Fibroblast of villous mesenchyme (primary cell): Measurements from ENCODE around the gene NKG7. TPM values are rescaled to one million over a fixed set of nuclear protein-coding genes. Genes with fewer than 3 reads are reported as not detected.

Experiments
- DNase-seq: peaks from one replicate; pipeline ENCODE4 v3.0.0-alpha.2; 2010; ENCODE audit warnings: low read depth
- H3K4me3 ChIP-seq: 2 replicates; pipeline ENCODE4 v1.5.1; 2011; ENCODE audit warnings: low read depth, mild to moderate bottlenecking, low read length
- CTCF ChIP-seq: IDR thresholded peaks from 2 replicates; pipeline ENCODE4 v1.5.1; 2012; ENCODE audit warnings: low read depth, mild to moderate bottlenecking, low read length; ENCODE audit not compliant: insufficient read depth
- total RNA-seq: library from RNA; depleted of rRNA; stranded (reverse); fragments of >200 nt; gene quantifications from 2 replicates; pipeline ENCODE4 v1.2.3, GENCODE V29; 2012

The NKG7 gene
- total RNA-seq, 1 donor, result not detected

- H3K4me3 ChIP-seq, result no peak overlapping the region
- no peak for DNase-seq
Observed at GRCh38 chr19:51386882-51387520, 14.5 kb upstream of the NKG7 start.

GRCh38 chr19:51382004-51382403 lies 9.6 kb upstream of the NKG7 start:
- no peak for DNase-seq
- no peak overlapping the region for H3K4me3 ChIP-seq
- no peak for TF ChIP-seq CTCF

More at GRCh38 chr19:51386882-51387520, 14.5 kb upstream of the NKG7 start:
- TF ChIP-seq CTCF, result no peak

GRCh38 chr19:51380379-51380778 lies 7.9 kb upstream of the NKG7 start:
- no peak for DNase-seq
- no peak for TF ChIP-seq CTCF
- no peak overlapping the region for H3K4me3 ChIP-seq

GRCh38 chr19:51377422-51377821 lies 5.0 kb upstream of the NKG7 start:
- H3K4me3 ChIP-seq, result no peak overlapping the region
- no peak for TF ChIP-seq CTCF
- no peak for DNase-seq

GRCh38 chr19:51375504-51376221 lies 3.2 kb upstream of the NKG7 start:
- no peak for TF ChIP-seq CTCF
- DNase-seq, result no peak
- H3K4me3 ChIP-seq, result no peak overlapping the region

- DNase-seq, result no peak
- no peak overlapping the region for H3K4me3 ChIP-seq
- TF ChIP-seq CTCF, result no peak
Observed at GRCh38 chr19:51372021-51372648, 319 bp downstream of the NKG7 start.
